H1 (cell line): Measurements from ENCODE around the gene AGPAT4. TPM values are rescaled to one million over a fixed set of nuclear protein-coding genes. Genes with fewer than 3 reads are reported as not detected.

ENCODE experiments used
- CTCF ChIA-PET: fragments of 300-600 bp; sonication (Branson Sonifier 250); formaldehyde crosslinking; loops from one replicate; lab custom pipeline; 2021; ENCODE audit not compliant: partially characterized antibody; lab: Charles Lee
- POLR2A ChIA-PET: fragments of 300-600 bp; sonication (Branson Sonifier 250); formaldehyde crosslinking; loops from one replicate; lab custom pipeline; 2021; ENCODE audit warnings: inconsistent platforms; ENCODE audit not compliant: partially characterized antibody; lab: Charles Lee
- DNase-seq, 2 experiments: peaks; one replicate each; pipeline versions ENCODE4 v3.0.0 to v3.0.0-alpha.2; 2010 to 2022; ENCODE audit warnings: low spot score in 2 of 2, low read depth in 1 of 2, mixed read lengths in 1 of 2
- FAIRE-seq: peaks from 2 replicates; lab custom pipeline; 2011; peaks lifted over from hg19 to GRCh38; lab: Jason Lieb, UNC
- H2AFZ ChIP-seq: 2 replicates; pipeline ENCODE4 v1.8.1; 2012; ENCODE audit warnings: low read length, inconsistent platforms
- H2AK5ac ChIP-seq: 2 replicates; pipeline ENCODE4 v1.6.1; 2013; ENCODE audit warnings: low read depth, low read length
- H2BK120ac ChIP-seq: replicated peaks from 2 replicates; pipeline ENCODE3; 2013; ENCODE audit warnings: low read depth, low read length, inconsistent platforms
- H2BK12ac ChIP-seq: 2 replicates; pipeline ENCODE4 v1.6.1; 2013; ENCODE audit warnings: low read depth, low read length
- H2BK15ac ChIP-seq: 2 replicates; pipeline ENCODE4 v1.6.1; 2013; ENCODE audit warnings: low read length
- H2BK20ac ChIP-seq: 2 replicates; pipeline ENCODE4 v1.6.1; 2013; ENCODE audit warnings: low read length
- H2BK5ac ChIP-seq: 2 replicates; pipeline ENCODE4 v1.6.1; 2013; ENCODE audit warnings: low read depth, low read length
- H3K14ac ChIP-seq: 2 replicates; pipeline ENCODE4 v1.6.1; 2013; ENCODE audit warnings: inconsistent platforms; ENCODE audit not compliant: insufficient read length
- H3K18ac ChIP-seq: 2 replicates; pipeline ENCODE4 v1.6.1; 2013; ENCODE audit warnings: low read length; ENCODE audit errors: extremely low read depth
- H3K23ac ChIP-seq: 2 replicates; pipeline ENCODE4 v1.6.1; 2013; ENCODE audit warnings: inconsistent platforms; ENCODE audit not compliant: insufficient read length
- H3K23me2 ChIP-seq: 2 replicates; pipeline ENCODE4 v1.6.1; 2013; ENCODE audit warnings: low read depth, low read length
- H3K27ac ChIP-seq: 2 replicates; pipeline ENCODE4 v1.6.1; 2011; ENCODE audit warnings: low read depth, low read length, inconsistent platforms
- H3K27me3 ChIP-seq, 4 experiments: replicated peaks in 1 of 4; 1 replicate in 1 of 4; 2 replicates in 3 of 4; pipeline versions ENCODE4 v1.6.1 to v1.8.1; 2011 to 2013; ENCODE audit warnings: low read length in 3 of 4, mild to moderate bottlenecking in 3 of 4, inconsistent platforms in 2 of 4, mixed read lengths in 2 of 4, moderate library complexity in 1 of 4; ENCODE audit not compliant: control insufficient read depth in 3 of 4, insufficient read depth in 3 of 4; ENCODE audit errors: extremely low read depth in 1 of 4
- H3K36me3 ChIP-seq, 4 experiments: 2 replicates each; pipeline versions ENCODE4 v1.6.1 to v1.8.1; 2011 to 2013; ENCODE audit warnings: mild to moderate bottlenecking in 4 of 4, low read length in 3 of 4, moderate library complexity in 2 of 4, control low read depth in 1 of 4, inconsistent platforms in 1 of 4; ENCODE audit not compliant: insufficient read depth in 4 of 4, control insufficient read depth in 2 of 4
- H3K4ac ChIP-seq: replicated peaks from 2 replicates; pipeline ENCODE3; 2013; ENCODE audit warnings: low read length, low read depth, mixed read lengths, inconsistent platforms; ENCODE audit not compliant: insufficient read length
- H3K4me1 ChIP-seq, 4 experiments: replicated peaks in 1 of 4; 1 replicate in 1 of 4; 2 replicates in 3 of 4; pipeline versions ENCODE4 v1.6.1 to v1.8.1; 2011 to 2013; ENCODE audit warnings: low read length in 3 of 4, inconsistent platforms in 2 of 4, mixed read lengths in 1 of 4; ENCODE audit not compliant: insufficient read depth in 4 of 4, control insufficient read depth in 3 of 4
- H3K4me2 ChIP-seq, 2 experiments: 2 replicates each; pipeline versions ENCODE4 v1.6.1 to v1.8.1; 2011 to 2013; ENCODE audit warnings: low read depth in 2 of 2, low read length in 2 of 2, control low read depth in 1 of 2, inconsistent platforms in 1 of 2, mild to moderate bottlenecking in 1 of 2; ENCODE audit not compliant: insufficient read depth in 1 of 2
- H3K4me3 ChIP-seq, 4 experiments: fragments of 200-600, 300-600 bp in 1 of 4; sonication (generic), shearing (Covaris generic), sonication (Bioruptor Twin) in 1 of 4; 2 replicates each; pipeline versions ENCODE4 v1.5.1 to v1.8.1; 2011 to 2016; ENCODE audit warnings: low read length in 4 of 4, low read depth in 3 of 4, control low read depth in 2 of 4, inconsistent platforms in 2 of 4, mild to moderate bottlenecking in 2 of 4, mixed read lengths in 1 of 4, moderate library complexity in 1 of 4; ENCODE audit not compliant: insufficient read depth in 2 of 4; ENCODE audit errors: extremely low read depth in 1 of 4
- H3K56ac ChIP-seq: replicated peaks from 2 replicates; pipeline ENCODE3; 2013; ENCODE audit warnings: low read depth, mild to moderate bottlenecking, mixed read lengths, low read length, inconsistent platforms; ENCODE audit not compliant: insufficient read length
- H3K79me1 ChIP-seq: 2 replicates; pipeline ENCODE4 v1.6.1; 2013; ENCODE audit warnings: low read depth, low read length, control low read depth
- H3K79me2 ChIP-seq, 2 experiments: 2 replicates each; pipeline versions ENCODE4 v1.6.1 to v1.8.1; 2012 to 2013; ENCODE audit warnings: low read length in 2 of 2, mild to moderate bottlenecking in 2 of 2, inconsistent platforms in 1 of 2; ENCODE audit not compliant: insufficient read depth in 2 of 2, control insufficient read depth in 1 of 2
- H3K9ac ChIP-seq, 4 experiments: replicated peaks in 1 of 4; 1 replicate in 1 of 4; 2 replicates in 3 of 4; pipeline versions ENCODE4 v1.6.1 to v1.8.1; 2011 to 2013; ENCODE audit warnings: low read depth in 3 of 4, low read length in 3 of 4, control low read depth in 2 of 4, mild to moderate bottlenecking in 2 of 4, moderate library complexity in 2 of 4, inconsistent platforms in 1 of 4; ENCODE audit errors: extremely low read depth in 1 of 4
- H3K9me3 ChIP-seq, 2 experiments: 2 replicates each; pipeline versions ENCODE4 v1.6.1 to v1.8.1; 2012 to 2013; ENCODE audit warnings: mild to moderate bottlenecking in 2 of 2, moderate library complexity in 2 of 2, control low read depth in 1 of 2, inconsistent platforms in 1 of 2, low read depth in 1 of 2, low read length in 1 of 2, mixed read lengths in 1 of 2; ENCODE audit not compliant: insufficient read depth in 2 of 2
- H4K20me1 ChIP-seq, 2 experiments: replicated peaks in 1 of 2; 2 replicates each; pipeline versions ENCODE3 to v1.8.1; 2011 to 2013; ENCODE audit warnings: inconsistent platforms in 2 of 2, low read length in 2 of 2, mild to moderate bottlenecking in 1 of 2; ENCODE audit not compliant: insufficient read depth in 2 of 2, control insufficient read depth in 1 of 2
- H4K5ac ChIP-seq: 2 replicates; pipeline ENCODE4 v1.6.1; 2013; ENCODE audit warnings: low read length, low read depth, mixed read lengths, inconsistent platforms; ENCODE audit not compliant: insufficient read length
- H4K8ac ChIP-seq: 2 replicates; pipeline ENCODE4 v1.8.0; 2013; ENCODE audit warnings: mild to moderate bottlenecking, moderate library complexity, low read length, inconsistent platforms; ENCODE audit not compliant: insufficient read depth; ENCODE audit errors: extremely low read depth
- H4K91ac ChIP-seq: replicated peaks from 2 replicates; pipeline ENCODE3; 2013; ENCODE audit warnings: low read length, mixed read lengths, inconsistent platforms; ENCODE audit not compliant: insufficient read length
- BRCA1 ChIP-seq: IDR thresholded peaks from 2 replicates; pipeline ENCODE4 v1.6.1; 2012; ENCODE audit warnings: low read depth, low read length, improper control_type of control experiment
- CBX5 ChIP-seq: fragments of 300-800, 300-1000 bp; sonication (generic); IDR thresholded peaks from 2 replicates; pipeline ENCODE4 v1.7.1; 2016; ENCODE audit warnings: antibody characterized with exemption, low read length, low read depth
- EP300 ChIP-seq, 2 experiments: IDR thresholded peaks; 1 replicate in 1 of 2; 2 replicates in 1 of 2; pipeline ENCODE4 v1.6.1; 2011 to 2012; ENCODE audit warnings: low read depth in 2 of 2, low read length in 2 of 2, mild to moderate bottlenecking in 2 of 2, borderline replicate concordance in 1 of 2, inconsistent platforms in 1 of 2, moderate library complexity in 1 of 2
- JUND ChIP-seq: IDR thresholded peaks from 2 replicates; pipeline ENCODE4 v1.6.1; 2011; ENCODE audit warnings: mild to moderate bottlenecking, improper control_type of control experiment, low read length
- KDM4A ChIP-seq: IDR thresholded peaks from one replicate; pipeline ENCODE4 v1.7.1; 2012; ENCODE audit warnings: low read depth, mild to moderate bottlenecking, moderate library complexity, low read length, inconsistent platforms; ENCODE audit not compliant: severe bottlenecking
- KDM5A ChIP-seq: fragments of 200-600 bp; IDR thresholded peaks from 2 replicates; pipeline ENCODE4 v1.7.1; 2012; ENCODE audit warnings: mild to moderate bottlenecking, low read length, inconsistent platforms, mixed read lengths
- MAFK ChIP-seq: IDR thresholded peaks from 2 replicates; pipeline ENCODE4 v1.6.1; 2012; ENCODE audit warnings: low read depth, mild to moderate bottlenecking, improper control_type of control experiment, low read length
- SIRT6 ChIP-seq: IDR thresholded peaks from one replicate; pipeline ENCODE4 v1.7.1; 2012; ENCODE audit warnings: low read length, inconsistent platforms
- TCF12 ChIP-seq: IDR thresholded peaks from 2 replicates; pipeline ENCODE4 v1.6.1; 2011; ENCODE audit warnings: low read depth, mild to moderate bottlenecking, low read length
- USF2 ChIP-seq: IDR thresholded peaks from 2 replicates; pipeline ENCODE4 v1.6.1; 2011; ENCODE audit warnings: low read length, improper control_type of control experiment
- ZNF274 ChIP-seq: IDR thresholded peaks from 2 replicates; pipeline ENCODE4 v1.7.0; 2012; ENCODE audit warnings: low read length, borderline replicate concordance; ENCODE audit errors: extremely low read depth
- WGBS, 2 experiments: shearing (Covaris generic) in 1 of 2; methylation state at CpG; one replicate each; pipeline versions ENCODE4 v1.1.6 to v1.1.7; 2013 to 2015; ENCODE audit warnings: low lambda C conversion rate in 2 of 2, mixed read lengths in 2 of 2, inconsistent platforms in 1 of 2, low coverage in 1 of 2, missing lambda C conversion rate in 1 of 2; ENCODE audit not compliant: insufficient replicate concordance in 2 of 2, insufficient coverage in 1 of 2, insufficient read length in 1 of 2; ENCODE audit errors: extremely low coverage in 1 of 2, missing lambda C conversion rate in 1 of 2; 5-methylcytosine and 5-hydroxymethylcytosine counted together
- polyA plus RNA-seq, 7 experiments: library from polyadenylated mRNA; depleted of rRNA in 3 of 7; stranded (reverse) in 5 of 7; unstranded in 2 of 7; fragments of >200 nt in 5 of 7; fragments of 200-250 nt in 2 of 7; gene quantifications; 1 replicate in 5 of 7; 2 replicates in 1 of 7; 4 replicates in 1 of 7; pipeline versions ENCODE4 v1.2.1 to v1.2.3, GENCODE V29; 2011 to 2013; ENCODE audit warnings: missing spikeins in 2 of 7, mixed read lengths in 2 of 7
- total RNA-seq: library from RNA; stranded (reverse); fragmentation: NEBNext Ultra II Directional; extraction: Animal tissue kit (Norgen Biotek cat#: 25700); gene quantifications from 2 replicates; pipeline ENCODE4 v1.2.1, GENCODE V29; 2021

AGPAT4 gene
- total and polyA plus RNA-seq, 2 of the 8 experiments (the other 6 are each of a cell fraction or from before 2014, with no cell fraction given), result 13.5 to 23.8 TPM

GRCh38 chr6:161222706-161223234 lies 51.1 kb downstream of the AGPAT4 start:
- H3K79me1 ChIP-seq, result peaks cover 9% of the 10 kb centered on the region
- ChIA-PET POLR2A (no interaction called here), CTCF (interaction anchor here (0.9 to 1.5 kb wide), 3 partner anchors 13 to 144 kb away, joined by 3 to 4 read pairs (median 3); no protein-coding TSS in a partner anchor)
- H3K4me3 ChIP-seq, result no peak overlapping the region
- peaks cover 2 to 8% of the 10 kb centered on the region in 2 experiments for H4K20me1 ChIP-seq
- H3K27me3 ChIP-seq, result no peaks in the 10 kb centered on the region
- DNase-seq (no peak), FAIRE-seq (no peak)
- no peak overlapping the region for H4K8ac ChIP-seq
- H3K56ac ChIP-seq, result no peak overlapping the region
- no peak overlapping the region for H4K91ac ChIP-seq
- WGBS, 2 experiments, result 94% methylated on average over 8 of the region's 8 CpGs; no CpG with 5 or more reads in 1 of the 2 experiments
- no peak overlapping the region for H2BK20ac ChIP-seq
- H3K4me2 ChIP-seq, result no peak overlapping the region
- no peak overlapping the region for H2AFZ ChIP-seq
- no peak overlapping the region for H3K9ac ChIP-seq
- no peak overlapping the region for H2AK5ac ChIP-seq
- no peak overlapping the region for H2BK15ac ChIP-seq
- no peaks in the 10 kb centered on the region; a peak in 1 of 4 replicates for H3K9me3 ChIP-seq
- H3K79me2 ChIP-seq, result peaks cover 0 to 17% of the 10 kb centered on the region in 2 experiments; a peak in 2 of 4 replicates
- H2BK120ac ChIP-seq, result no peak overlapping the region
- no peak overlapping the region for H3K27ac ChIP-seq
- no peak overlapping the region for H4K5ac ChIP-seq
- H3K36me3 ChIP-seq, result peaks cover 0 to 8% (median 1%) of the 10 kb centered on the region in 4 experiments; a peak in 6 of 8 replicates
- H2BK12ac ChIP-seq, result no peak overlapping the region
- no peak overlapping the region; the same call in 1 of the 2 replicates for H2BK5ac ChIP-seq
- no peak overlapping the region for H3K14ac ChIP-seq
- no peak overlapping the region for H3K18ac ChIP-seq
- H3K4ac ChIP-seq, result no peak overlapping the region
- H3K23ac ChIP-seq, result no peak overlapping the region
- H3K23me2 ChIP-seq, result no peaks in the 10 kb centered on the region; the same call in 1 of the 2 replicates
- peaks cover 0 to 4% (median 0%) of the 10 kb centered on the region in 4 experiments; a peak in 2 of 7 replicates for H3K4me1 ChIP-seq
- TF ChIP-seq JUND (no peak), SIRT6 (no peak), MAFK (no peak), TCF12 (no peak), CBX5 (no peak), USF2 (no peak), BRCA1 (no peak), KDM4A (no peak), KDM5A (no peak), ZNF274 (no peak), EP300 (IDR thresholded peaks at IDR 0.05; ENCODE audit: borderline replicate concordance in 1 of 2, low read depth in 2 of 2, low read length in 2 of 2) (no peak)
